GM19035 (cell line): Measurements from ENCODE around the gene GAS7.

ENCODE experiments used
- ATAC-seq: cut with Tn5 transposase; IDR thresholded peaks from one replicate; pipeline ENCODE4 v1.9.1; 2021; ENCODE audit not compliant: unreplicated experiment

Gene GAS7

DNA sequence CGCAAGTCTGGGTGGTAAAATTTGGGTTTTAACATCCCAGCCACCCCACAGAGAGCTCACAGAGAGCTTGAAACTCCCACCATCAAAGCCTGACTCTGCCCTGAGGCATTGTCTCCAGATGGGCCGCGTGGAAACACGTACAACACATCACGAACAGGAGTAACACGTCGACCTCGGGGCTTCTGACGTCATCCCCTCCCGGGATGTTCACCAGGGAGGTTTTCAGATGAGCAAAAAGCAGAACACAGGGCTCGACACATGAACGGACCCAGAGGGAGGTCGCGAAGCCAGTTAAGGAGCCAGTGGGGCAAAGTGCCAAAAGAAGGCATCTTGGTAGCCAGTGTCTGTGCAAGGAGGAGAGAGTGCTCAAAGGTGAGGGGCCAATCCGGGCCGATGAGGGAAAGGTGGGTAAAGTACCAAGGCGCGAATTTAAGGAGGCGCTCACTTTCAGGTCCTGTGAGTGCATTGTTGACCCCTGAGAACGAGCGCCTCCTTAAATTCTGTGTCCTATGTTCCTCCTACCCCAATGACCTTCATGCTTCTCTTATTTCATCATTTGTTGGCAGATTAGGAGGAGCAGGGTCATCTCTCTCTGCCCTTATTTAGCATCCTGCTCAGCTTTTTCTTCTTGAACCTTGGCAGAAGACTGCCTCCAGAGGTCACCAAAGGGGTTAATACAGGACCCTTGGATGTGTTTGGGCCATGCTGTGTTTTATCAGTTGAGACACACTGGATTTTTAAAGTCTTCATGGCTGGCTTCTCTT, 298.9 kb downstream of the GAS7 start:
- ATAC-seq, result no peak

DNA sequence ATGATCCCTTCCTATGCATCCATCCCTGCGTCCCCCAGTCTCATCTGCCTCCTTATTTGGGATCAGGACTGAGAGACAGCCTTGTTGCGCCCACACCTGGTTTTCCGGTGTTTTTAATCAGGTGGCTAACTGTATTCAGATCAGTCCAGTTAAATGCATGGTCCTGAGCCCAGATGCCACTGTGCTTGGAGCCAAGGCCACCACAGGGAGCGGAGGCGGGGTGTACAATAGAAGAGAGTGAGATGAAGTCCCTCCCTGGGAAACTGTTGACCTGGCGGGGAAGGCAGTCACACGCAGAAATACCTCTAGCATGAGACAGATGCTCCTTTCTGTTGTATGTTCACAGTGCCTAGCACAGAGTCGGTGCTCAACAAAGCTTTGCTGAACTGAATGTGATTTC, 299.6 kb downstream of the GAS7 start:
- no peak for ATAC-seq

DNA sequence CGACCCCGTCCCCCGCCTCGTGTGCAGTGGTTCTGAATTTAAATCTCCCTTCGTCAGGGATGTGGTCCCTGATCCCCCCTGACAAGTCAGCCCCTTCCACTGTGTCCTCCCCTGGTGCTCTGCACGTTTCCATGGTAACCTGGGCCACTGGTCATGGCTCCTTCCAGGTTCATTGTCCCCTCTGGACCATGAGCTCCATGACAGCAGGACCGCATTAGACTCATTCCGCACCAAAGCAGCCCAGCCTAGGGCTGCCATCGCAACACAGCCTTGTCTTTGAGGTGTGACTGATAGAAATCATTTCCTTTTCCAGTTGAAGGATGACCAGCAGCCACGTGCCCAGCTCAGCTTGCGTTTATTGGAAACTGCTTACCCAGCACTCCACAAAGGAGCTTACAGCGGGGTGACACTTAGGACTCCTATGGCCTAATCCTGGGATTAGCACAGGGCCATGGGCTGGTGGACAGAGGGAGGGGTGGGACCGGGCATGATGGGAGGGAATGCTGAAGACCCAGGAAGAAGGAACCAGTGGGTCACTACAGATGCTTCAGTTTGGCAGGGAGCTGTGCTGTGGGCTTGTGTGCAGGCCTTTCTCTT, 300.9 kb downstream of the GAS7 start:
- ATAC-seq, result no peak

DNA sequence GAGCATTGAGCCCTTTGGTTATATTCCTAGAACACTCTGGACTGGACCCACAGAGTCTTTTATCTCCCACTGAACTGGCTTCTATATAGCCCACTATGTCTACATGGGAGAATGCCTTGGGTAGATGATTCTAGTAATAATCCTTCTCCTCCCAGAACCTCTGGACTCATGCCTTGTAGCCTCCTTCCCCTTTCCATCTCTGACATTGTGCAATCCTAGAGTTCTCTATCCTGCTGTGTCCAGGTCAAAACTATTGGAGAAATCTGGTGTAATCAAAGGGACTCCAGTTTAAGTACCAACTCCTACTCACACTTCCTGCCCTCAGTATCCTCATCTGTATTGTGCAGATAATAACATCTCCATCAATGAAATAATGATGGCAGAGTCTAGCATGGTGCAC, 302.5 kb downstream of the GAS7 start:
- no peak for ATAC-seq

DNA sequence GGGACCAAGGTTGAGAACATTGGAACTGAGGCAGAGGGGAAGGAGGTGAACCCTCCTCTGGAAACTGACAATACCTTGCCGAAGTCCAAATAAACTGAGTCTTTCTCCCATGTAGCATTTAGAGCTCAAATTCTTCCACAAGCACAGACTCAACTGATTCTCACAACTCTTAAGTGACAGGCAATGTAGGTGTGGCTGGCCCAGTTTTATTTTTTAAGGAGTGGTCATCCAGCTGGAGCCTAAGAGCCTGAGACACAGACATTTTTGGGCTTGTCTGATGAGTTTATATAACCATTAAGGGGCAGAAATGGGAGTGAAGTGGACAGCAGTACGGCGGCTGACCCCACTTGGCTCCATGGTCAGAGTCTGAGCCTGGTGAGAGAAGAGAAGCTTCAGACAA, 304.2 kb downstream of the GAS7 start:
- no peak for ATAC-seq

DNA sequence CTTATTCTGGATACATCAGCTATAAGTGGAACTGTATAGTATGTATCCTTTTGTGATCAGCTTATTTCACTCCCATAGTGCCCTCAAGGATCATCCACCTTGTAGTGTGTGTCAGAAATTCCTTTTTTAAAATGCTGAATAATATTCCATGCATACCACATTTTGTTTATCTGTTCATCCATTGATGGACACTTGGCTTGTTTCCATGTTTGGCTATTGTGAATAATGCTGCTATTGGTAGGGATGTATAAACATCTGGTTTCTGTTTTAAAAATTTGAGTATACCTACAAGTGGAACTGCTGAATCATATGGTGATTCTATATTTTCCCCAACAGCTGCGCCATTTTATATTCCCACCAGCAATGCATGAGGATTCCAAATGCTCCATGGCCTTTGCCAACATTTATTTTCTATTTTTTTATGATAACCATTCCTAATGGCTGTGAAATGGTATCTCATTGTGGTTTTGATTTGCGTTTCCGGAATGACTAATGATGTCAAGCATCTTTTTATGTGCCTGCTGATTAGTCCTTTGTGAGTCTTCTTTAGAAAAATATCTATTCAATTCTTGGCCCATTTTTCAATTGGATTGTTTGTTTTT, 304.9 kb downstream of the GAS7 start:
- no peak for ATAC-seq

DNA sequence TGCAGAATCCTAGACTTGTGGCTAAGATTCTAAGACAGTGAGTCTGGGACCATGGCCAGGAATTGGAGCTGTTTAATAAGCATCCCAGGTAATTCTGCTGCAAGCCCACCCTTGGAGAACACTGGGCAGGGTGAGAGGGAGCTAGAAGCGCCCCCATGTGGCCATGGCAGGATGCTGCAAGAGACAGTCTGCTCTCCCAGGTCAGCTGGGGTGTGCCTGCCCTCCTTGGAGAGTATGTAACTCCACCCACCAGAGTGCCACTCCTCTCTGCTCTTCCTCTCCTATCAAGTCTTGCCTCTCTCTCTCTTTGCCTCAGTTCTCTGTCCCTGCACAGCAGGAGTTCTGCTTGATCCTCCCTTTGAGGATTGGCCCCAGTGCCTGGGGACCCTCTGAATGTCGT, 308.3 kb downstream of the GAS7 start:
- ATAC-seq, result no peak

DNA sequence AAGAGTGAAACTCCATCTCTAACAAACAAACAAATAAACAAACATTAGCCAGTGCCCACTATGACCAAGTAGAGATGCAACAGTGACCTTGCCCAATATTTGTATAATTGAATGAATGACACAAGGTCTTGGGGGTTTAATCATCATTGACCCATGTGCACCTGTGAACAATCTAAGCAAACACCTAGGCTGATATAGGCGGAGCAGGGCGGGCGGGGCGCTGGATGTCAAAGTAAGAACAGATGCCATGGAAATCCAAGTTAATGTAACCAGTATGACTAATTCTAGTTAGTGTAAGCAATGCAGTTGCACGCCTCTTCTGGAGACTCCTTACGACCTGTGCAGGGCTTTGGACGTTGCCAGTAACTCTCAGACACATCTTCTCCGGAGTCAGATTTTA, 310.9 kb downstream of the GAS7 start:
- ATAC-seq, result no peak

DNA sequence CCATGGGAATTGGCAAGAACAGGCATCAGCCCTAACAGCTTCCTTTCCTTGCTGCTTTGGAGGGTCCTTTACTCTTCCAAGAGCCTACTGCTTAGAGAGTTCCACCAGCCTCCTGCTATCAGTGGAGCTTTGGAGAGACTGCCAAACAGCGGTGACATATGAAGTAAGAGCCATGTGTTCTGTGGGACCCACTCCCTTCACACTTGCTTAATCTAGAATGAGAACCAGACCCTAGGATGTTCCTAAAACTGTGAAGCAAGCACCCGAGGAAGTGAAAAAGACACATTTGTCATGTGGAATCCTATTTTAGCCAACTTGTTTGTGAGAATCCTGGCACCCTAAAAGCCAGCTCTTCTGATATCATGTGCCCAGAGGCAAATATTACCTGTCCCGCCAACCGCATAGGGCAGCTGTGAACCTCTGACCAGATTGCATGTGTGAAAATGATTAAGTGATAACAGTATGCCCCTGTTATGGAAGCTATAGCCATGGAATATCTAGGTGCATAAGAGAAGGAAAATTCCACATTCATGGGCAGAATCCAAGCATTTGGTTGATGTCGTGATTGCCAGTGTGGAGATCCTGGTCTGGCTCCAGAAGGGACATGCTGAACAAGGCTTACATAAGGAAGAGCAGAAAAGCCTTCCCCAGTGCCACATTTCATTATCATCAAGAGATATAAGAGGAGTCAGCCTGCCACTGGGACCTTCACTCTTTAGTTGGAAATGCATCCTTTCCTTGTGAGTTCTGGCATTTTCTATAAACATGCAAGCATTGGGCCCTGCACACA, 312.1 kb downstream of the GAS7 start:
- ATAC-seq, result no peak

DNA sequence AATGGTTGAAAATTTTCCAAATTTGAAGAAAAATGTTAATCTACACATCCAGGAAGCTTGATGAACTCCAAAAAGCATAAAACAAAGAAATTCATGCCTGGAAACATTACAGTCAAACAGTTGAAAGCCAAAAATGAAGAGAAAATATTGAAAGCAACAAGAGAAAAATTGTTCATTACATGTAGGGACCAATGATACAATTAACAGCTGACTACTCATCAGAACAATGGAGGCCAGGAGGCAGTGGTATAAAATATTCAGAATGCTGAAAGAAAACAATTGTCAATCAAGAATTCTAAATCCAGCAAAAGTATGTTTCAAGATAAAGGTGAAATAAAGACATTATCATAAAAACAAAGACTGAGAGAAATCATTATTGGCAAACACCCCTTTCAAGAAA, 315.0 kb downstream of the GAS7 start:
- ATAC-seq, result no peak

DNA sequence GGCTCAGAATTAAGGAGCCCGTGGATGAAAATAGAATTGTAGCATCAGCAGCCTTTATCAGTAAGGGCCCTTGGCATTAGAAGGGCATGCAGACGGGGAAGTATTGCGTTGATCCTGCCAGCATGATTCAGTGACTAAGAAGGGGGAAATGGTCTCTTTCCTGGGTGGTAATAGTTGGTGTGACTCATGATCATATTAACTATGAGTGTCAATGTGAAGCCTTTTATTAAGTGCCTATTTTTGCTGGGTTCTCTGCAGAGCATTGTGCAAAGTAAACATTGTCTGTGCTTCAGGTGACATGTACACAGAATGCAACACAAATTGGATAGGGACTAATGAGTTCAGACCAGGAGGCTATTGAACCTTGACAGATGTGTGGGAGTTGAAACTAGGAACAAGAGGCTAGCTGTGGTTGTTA, 317.8 kb downstream of the GAS7 start:
- ATAC-seq, result no peak

DNA sequence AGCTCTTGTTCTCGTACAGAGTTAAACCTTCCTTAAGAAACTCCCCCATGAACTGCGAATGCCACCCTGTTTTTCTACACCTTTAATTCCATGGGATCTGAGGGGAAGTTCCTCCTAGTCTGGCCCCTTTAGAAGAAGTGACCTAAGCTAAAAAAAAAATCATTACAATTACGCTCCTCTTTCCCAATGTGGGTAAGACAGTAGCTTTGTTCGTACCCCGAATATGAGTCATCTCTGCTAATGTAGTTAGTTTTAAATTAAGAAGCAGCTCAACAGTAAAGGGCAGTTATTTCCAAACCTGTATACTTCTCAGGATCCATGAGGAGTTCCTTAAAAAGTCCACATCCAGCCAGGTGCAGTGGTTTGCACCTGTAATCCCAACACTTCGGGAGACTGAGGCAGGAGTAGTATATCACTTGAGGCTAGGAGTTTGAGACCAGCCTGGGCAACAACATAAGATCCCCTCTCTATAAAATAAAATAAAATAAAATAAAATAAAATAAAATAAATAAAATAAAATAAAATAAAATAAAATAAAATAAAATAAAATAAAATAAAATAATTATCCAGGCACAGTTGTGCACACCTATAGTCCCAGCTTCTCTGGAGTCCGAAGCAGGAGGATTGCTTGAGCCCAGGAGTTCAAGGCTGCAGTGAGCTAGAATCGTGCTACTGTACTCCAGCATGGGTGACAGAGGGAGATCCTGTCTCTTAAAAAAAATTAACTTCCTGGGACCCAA, 319.4 kb downstream of the GAS7 start:
- no peak for ATAC-seq

DNA sequence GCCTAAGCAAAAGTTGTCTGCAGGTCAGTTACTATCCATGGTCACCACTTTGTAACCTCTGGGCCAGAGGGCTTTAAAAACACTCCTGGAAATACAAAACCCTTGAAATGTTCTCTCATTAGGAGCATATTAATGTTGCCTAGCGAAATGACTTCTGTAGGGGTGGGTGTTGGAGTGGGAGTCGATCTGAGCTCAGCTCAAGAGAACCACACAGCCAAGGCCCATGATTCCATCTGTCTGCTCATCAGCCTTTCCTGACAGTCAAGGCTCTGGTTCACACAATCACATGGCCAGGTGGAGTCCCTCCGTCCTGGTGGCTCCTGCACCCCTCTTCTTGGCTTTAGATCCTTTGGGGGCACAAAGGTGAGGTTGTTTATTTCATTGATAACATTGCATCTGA, 320.1 kb downstream of the GAS7 start:
- no peak for ATAC-seq

DNA sequence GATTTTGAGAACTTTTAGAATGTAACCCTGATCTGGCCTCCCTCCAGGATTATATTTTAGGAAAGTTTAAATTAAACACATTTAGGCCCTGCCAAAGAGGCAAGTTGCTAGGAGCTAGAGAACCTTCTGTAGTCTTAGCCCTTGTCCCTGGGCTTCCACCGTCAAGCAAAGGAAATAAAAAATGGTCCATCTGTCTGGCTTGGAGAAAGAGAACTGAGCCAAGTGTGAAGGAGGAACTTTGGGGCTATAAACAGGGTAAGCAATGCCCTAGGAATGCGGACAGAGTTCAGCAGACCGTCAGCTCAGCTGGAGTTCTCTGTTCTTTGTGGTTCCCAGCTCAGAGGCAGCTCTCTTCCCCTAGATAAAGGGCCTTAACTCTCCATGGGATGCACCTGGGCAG, 323.0 kb downstream of the GAS7 start:
- ATAC-seq, result no peak

DNA sequence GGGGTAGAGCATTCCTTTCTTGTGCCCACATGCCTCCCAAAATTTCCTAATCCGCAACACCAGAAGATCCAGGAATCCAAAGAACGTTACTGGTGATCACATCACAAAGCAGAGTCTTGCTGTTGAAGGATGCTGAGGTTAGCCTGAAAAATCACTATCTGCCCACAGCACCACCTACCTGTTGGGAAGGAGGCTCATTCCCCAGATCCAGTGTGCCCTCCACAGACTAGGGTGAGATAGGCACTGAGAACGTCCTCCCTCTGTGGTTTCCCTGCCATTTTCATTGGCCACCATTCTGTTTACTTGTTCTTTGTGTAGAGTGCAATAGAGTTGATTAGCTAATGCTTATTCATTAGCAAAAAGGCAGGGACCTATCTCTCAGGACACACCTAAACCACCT, 323.7 kb downstream of the GAS7 start:
- no peak for ATAC-seq

DNA sequence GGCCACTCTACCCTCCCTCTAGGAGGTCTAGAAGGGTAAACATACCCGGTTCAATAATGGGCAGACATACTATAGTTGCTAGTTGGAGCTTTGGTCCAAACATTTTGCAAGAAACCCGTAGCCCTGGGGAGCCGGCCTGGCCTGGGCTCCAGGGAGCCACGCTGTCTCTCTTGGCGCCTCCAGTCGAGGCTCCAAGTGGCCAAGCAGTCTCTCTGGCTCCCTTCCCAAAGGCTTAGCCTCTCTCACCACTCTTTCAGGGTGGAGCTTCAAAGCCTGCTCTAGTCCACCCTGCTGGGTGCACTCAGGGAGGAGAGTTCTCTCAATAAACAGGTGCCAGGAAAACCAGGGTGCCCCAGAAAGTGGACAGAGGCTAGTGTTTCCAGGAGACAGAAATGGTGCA, 325.6 kb downstream of the GAS7 start:
- ATAC-seq, result no peak

DNA sequence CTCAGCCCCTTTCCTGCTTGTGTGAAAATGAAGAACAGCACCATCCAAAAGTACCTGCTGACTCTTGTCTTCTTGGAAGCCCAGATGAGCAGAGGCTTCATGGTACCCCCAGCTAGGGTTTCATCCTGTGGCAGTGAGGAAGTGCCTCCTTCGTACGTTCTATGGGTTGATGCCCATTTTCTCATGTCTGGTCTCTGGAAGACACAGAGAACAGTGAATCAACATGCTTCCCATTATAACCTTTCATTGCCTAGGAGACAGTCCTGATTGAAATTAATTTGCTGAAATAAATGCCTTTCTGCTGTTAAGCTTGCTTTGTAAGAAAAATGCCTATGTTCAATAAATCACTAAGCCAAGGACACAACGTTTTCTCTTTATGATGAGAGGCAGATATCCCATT, 329.9 kb downstream of the GAS7 start:
- ATAC-seq, result no peak

DNA sequence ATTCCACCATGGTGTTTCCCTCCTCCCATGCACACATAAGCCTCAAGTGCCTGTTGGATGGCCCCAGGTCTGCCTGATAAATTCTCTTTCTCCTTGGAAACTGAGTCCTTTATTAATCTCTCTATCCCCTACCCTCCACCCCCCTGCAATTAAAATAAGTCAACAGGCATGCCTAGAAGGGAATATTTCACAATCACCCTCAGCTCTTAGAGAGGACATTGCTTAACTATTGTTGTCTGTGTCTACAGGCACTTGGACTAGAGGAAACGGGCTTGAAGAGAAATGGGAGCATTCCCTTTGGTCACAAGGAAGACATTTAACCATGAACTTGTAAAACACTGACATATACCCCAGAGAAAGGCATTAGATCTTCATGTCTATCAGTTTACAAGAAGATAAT, 332.8 kb downstream of the GAS7 start:
- no peak for ATAC-seq

DNA sequence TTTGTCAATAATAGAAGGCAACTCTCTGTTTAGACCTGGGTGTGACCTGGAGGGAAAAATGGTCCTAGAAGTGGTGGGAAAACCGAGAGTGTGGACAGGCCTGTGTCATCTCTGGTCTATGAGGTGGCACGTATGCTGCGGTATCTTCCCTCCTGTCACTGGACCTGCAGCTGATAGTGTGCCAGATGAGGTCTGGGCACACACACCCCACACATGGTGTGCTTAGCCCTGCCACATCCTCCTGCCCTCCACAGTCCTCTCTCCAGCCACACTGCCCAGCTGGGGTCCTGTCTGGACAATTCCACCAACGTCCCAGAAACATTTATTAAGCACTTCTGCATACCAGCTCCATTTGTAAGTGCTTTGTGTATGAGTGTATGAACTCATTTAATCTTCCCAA, 335.5 kb downstream of the GAS7 start:
- ATAC-seq, result no peak

DNA sequence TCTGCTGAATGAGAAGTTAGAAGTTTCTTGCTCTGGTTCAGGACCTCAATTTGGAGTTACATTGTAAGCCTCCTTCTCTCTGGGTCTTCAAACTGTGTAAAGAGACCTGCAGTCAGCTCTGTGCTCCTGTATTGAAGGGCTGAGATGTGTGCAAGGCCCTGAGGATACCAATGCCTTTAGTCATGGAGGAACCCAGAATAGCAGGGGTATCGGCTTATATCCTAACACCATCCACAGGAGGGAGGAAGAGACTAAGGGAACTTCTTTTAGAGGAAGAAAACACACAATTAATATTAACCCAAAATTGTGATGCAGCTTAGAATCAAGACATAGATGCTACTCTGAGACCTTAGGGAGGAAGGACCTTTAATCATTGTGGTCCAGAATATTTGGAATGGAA, 336.2 kb downstream of the GAS7 start:
- ATAC-seq, result no peak

DNA sequence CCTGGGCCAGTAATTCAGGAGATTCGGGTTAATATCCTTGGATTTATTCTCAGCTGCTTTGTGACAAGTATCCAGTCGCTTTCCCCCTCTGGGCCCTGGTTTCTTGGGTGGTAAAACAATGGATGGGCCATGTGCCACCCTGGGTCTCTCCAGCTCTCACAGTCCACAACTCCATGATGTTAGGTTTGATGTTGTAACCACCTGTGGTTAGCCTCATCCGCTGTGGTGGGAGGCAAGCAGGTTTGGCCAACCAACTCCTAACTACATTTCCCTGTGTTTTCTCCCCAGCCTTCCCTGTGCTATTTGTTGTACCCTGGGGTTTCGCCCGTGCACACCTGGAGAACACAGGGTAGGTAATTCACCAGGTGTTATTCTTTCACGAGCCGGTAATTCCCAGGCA, 337.6 kb downstream of the GAS7 start:
- no peak for ATAC-seq
